Right renal pelvis (tissue), 4 donors: Measurements from ENCODE around the gene PIGU. TPM values are rescaled to one million over a fixed set of nuclear protein-coding genes. Genes with fewer than 3 reads are reported as not detected.

Experiments
- DNase-seq, 4 donors: peaks; one replicate each; pipeline ENCODE4 v3.0.0-alpha.2; 2013; ENCODE audit warnings: low read depth in 4 of 4, low spot score in 3 of 4, missing footprints in 1 of 4
- polyA plus RNA-seq, 4 donors: library from polyadenylated mRNA; unstranded; fragments of 120-200 nt; gene quantifications; one replicate each; pipeline ENCODE4 v1.2.1, GENCODE V29; 2013; ENCODE audit not compliant: insufficient read length in 4 of 4

PIGU gene
- polyA plus RNA-seq, 4 donors: 39.0 to 45.3 (median 44.2) TPM

- no peak for DNase-seq
Observed at GRCh38 chr20:34561661-34562060, 115.2 kb downstream of the PIGU start.

- no peak for DNase-seq
Observed at GRCh38 chr20:34560614-34561013, 116.3 kb downstream of the PIGU start.

- DNase-seq: no peak
Observed at GRCh38 chr20:34560141-34560523, 116.8 kb downstream of the PIGU start.

GRCh38 chr20:34559311-34560140 is 117.4 kb downstream of the PIGU start:
- DNase-seq: no peak

GRCh38 chr20:34558320-34559218 is 118.3 kb downstream of the PIGU start, which contains the start of gene MAP1LC3A:
TSS of gene MAP1LC3A (plus strand) at chr20:34558718. CDS start at chr20:34558869, 151 bp downstream.
- peak; percentile 72 to 86 (median 84) for DNase-seq

- DNase-seq: no peak
Observed at GRCh38 chr20:34557936-34558319, 119.0 kb downstream of the PIGU start.

GRCh38 chr20:34553366-34553867 is 123.5 kb downstream of the PIGU start:
- no peak for DNase-seq

GRCh38 chr20:34552569-34552968 is 124.3 kb downstream of the PIGU start:
- no peak for DNase-seq

GRCh38 chr20:34549929-34550305 is 127.0 kb downstream of the PIGU start:
- DNase-seq: no peak

GRCh38 chr20:34549291-34549928 is 127.5 kb downstream of the PIGU start:
- peak in 1 of 4 donors; percentile 52 for DNase-seq

GRCh38 chr20:34547844-34548613 is 128.9 kb downstream of the PIGU start:
- DNase-seq: no peak

GRCh38 chr20:34546751-34547181 is 130.1 kb downstream of the PIGU start:
- DNase-seq: no peak

GRCh38 chr20:34544109-34544796 is 132.6 kb downstream of the PIGU start:
- no peak for DNase-seq

GRCh38 chr20:34543463-34544056 is 133.3 kb downstream of the PIGU start:
- no peak for DNase-seq

GRCh38 chr20:34542439-34542838 is 134.5 kb downstream of the PIGU start:
- DNase-seq: no peak

- DNase-seq: no peak
Observed at GRCh38 chr20:34541917-34542316, 135.0 kb downstream of the PIGU start.

- no peak for DNase-seq
Observed at GRCh38 chr20:34541264-34541901, 135.5 kb downstream of the PIGU start.

- no peak for DNase-seq
Observed at GRCh38 chr20:34540596-34541263, 136.2 kb downstream of the PIGU start.
